ENCODE data around the gene MYO16.

DNA sequence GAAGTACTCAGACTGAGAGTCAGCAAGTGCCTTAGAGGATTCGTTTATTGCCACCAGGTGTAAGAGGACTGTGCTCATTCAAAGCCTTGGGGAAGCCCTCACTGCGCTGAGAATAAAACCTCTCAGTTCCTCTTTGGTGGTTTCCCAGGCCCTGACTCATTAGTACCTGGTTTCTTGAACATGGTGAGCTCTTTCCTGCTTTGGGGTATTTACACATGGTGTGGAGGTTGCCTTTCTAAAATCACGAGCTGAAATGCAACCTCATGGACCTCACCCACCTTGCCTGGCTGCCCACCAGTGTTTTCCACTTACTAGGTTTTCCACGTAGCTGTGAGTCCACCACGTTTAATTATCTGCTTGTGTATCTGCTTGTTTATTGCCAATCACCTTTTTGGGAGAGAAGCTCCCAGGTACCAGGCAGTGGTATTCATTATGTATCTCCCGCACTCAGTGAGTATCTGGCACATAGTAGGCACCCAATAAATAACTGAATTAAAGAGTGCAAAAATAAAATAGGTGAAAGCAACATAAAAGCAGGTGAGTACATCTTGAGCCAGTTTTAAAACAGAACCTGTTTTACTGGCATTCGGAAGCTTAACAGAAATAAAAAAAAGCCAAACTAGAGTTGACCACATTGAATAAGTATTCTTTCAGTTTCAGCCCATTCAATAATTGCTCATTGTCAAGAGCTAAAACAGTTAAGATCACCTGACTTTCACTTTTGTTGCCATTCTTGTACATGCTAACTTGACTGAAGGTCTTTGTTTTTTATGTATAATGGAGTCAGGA lies 533.0 kb downstream of the MYO16 start:
- TF ChIP-seq, protein P1, sequence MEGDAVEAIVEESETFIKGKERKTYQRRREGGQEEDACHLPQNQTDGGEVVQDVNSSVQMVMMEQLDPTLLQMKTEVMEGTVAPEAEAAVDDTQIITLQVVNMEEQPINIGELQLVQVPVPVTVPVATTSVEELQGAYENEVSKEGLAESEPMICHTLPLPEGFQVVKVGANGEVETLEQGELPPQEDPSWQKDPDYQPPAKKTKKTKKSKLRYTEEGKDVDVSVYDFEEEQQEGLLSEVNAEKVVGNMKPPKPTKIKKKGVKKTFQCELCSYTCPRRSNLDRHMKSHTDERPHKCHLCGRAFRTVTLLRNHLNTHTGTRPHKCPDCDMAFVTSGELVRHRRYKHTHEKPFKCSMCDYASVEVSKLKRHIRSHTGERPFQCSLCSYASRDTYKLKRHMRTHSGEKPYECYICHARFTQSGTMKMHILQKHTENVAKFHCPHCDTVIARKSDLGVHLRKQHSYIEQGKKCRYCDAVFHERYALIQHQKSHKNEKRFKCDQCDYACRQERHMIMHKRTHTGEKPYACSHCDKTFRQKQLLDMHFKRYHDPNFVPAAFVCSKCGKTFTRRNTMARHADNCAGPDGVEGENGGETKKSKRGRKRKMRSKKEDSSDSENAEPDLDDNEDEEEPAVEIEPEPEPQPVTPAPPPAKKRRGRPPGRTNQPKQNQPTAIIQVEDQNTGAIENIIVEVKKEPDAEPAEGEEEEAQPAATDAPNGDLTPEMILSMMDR (IDR thresholded peaks at IDR 0.05): no peak
- no peak for TF ChIP-seq ZFX (IDR thresholded peaks at IDR 0.05; ENCODE audit: borderline replicate concordance)
